GOT3 (cell line): Measurements from ENCODE around the gene DCD.
"Not testable (repeated sequence)": the region's sequence is repeated elsewhere in the genome, so short reads cannot be mapped to it uniquely, and the experiment has no call there.

Experiments
- DNase-seq: peaks from one replicate; lab custom pipeline; 2025; ENCODE audit warnings: mixed read lengths; lab: John Stamatoyannopoulos, UW

DCD gene

DNA sequence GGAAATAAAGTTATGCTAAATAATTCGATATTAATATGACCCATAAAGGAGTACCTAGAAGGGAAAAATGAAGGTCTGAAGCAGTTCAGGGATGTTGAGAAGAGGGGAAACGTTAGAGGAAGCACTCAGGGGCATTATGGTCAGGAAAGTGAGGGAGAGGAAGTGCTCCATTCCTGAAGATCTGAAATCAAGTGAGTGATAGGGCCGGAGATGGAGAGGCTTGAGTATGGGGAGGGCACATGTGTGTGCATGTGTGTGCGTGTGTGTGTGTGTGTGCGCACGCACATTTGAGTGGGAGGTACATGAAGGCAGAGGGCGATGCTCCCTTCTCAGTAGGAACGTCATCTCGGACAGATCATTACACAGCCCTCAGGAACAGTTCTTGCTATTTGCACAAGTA lies 4.9 kb upstream of the DCD start:
- no peak for DNase-seq

DNA sequence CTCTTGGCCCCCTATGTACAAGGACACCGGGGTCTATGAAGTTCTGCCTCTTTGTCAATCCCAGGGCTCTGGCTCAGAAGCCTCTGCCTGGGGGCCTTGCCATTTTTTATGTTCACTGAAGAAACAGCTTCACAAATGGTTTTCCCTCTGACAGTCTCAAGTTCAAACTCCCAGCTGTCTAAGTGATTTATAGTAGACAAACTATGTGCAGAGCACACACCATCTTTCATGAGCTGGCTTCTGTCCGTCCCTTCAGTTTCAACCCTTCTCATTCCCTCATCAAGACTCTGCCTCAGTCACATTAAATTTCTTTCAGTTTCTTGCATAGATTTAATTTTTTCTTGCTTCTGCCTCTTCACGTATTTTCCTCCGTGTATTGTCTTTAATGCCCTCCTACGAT lies 2.7 kb upstream of the DCD start:
- no peak for DNase-seq

DNA sequence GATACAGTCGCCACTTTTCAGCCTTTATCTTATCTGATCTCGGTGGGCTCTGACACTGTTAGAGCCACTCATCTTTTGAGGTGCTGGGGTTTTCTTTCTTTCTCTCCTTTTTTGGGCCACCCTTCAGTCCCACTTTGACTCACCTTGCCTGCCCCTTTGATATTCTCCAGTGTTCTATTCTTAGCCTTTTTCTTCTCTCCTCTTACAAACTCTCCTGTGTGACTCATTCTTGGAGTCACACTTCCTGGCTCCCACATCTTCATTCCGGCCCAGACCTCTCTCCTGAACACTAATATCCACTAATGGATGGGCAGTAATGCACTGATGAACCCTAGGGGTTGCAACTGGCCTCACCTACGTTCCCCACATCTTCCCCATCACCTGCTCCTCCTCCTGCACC lies 2.2 kb upstream of the DCD start:
- DNase-seq, result no peak

DNA sequence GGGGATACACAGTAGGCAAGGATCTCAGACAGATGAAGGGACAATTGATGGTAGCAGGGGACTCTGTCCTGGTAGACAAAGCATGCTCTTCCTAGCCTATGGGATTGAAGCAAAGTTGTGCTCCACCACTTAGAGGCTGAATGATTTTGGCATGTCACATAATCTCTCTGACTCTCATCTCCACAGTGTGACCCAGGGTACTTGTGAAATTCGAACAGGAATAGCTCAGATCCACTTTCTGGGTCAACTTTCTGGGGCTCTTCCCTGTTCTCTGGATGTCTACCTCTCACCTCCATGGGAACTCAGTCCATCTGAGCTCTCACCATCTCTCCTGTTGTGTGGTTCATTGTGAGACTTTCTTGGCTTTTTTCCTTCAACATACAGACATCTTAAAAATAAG lies 1.7 kb upstream of the DCD start:
- no peak for DNase-seq

DNA sequence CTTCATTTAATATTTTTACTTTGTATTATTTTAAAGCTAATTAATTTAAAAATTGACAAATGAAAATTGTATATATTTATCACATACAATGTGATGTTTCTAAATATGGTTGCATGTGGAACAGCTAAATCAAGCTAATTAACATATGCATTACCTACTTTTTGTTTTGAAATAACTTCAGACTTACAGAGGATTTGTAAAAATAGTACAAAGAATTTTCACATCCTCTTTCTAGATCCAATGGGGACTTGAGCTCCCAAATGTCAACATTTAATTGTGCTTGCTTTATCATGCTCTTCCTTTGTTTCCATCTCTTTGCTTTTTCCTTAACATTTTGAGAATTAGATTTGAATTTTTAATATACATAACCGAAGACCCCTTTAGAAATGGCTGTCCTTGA lies 6.6 kb downstream of the DCD start:
- DNase-seq, result no peak

DNA sequence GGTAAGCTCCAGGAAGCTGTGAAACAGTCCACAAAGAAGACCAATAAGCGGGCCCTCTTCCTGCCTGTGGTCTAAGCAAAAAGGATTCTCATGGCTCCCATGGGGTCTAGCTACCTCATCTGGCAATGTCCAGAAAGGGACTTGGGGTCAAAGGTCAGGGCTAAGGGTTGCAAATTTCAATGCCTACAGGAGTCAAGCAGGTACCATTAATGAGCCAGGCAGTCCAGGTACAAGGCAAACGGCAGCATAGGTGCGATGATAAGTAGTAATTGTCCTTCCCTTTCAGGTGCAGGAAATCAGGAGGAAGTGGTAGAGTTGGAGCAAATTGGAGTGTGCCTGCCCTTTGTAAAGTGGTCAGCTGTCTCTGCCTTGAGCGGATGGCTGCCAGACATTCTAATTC lies 7.1 kb downstream of the DCD start:
- no peak for DNase-seq

DNA sequence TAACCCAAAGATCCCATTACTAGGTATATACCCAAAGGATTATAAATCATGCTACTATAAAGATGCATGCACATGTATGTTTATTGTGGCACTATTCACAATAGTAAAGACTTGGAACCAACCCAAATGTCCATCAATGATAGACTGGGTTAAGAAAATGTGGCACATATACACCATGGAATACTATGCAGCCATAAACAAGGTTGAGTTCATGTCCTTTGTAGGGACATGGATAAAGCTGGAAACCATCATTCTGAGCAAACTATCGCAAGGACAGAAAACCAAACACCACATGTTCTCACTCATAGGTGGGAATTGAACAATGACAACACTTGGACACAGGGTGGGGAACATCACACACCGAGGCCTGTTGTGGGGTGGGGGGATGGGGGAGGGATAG lies 9.1 kb downstream of the DCD start:
- DNase-seq, result not testable (repeated sequence)

DNA sequence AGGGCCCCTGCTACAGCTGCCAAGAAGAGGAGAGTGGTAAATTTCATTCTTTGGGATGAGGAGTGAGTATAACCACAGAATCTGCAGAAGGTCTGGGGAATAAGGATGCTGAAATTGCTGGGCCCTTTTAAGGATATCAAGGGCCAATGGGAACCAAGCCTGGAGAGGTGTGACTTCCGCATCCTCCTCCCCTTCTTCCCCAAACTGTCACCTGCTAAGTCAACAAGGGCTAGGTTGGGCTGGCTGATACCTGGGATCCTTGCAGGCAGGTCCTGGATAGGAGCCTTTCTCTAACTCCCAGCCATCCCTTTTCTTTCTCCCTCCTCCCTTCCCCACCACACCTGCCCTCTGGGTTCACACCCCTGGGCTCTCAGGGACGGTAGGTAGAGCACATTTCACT lies 13.4 kb downstream of the DCD start, which contains the start of gene LACRT:
TSS of gene LACRT (minus strand) at position 101 of the 400 bp plus-strand sequence. CDS start at position 47, 54 bp downstream.
- no peak for DNase-seq

DNA sequence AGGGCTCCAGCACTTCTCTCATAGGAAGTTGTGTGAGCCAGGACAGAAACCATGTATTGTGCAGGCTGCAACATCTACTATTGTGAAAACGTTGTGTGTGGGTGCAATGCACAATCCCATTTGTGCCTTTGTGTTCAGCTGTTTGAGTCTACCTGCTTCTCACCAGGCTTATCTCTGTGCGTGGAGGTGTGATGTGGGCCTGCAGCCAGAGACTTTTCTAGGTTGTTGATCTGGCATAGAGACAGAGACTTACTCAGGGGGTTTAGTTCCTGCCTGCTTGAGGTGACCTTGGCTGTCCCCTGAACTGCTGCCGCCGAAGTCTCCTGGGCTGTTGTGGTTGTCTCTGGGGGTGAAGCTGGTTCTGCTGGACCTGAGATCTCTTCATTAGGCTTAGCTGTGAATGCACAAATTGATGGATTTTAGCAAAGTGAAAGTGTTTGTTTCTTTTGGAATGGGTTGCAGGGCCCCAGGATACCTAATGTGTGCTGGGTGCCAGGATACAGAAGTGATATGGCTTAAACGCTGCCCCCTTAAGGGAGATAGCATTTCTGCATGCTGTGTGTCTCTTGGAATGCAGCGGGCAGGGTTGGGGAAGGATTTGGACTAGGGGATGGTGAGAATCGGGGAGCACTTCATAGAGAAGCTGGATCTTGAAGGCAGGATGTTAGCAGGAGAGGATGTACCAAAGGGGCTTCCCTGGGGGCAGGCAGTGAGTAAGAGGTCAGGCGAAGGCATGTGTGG lies 16.0 kb downstream of the DCD start:
- no peak for DNase-seq

DNA sequence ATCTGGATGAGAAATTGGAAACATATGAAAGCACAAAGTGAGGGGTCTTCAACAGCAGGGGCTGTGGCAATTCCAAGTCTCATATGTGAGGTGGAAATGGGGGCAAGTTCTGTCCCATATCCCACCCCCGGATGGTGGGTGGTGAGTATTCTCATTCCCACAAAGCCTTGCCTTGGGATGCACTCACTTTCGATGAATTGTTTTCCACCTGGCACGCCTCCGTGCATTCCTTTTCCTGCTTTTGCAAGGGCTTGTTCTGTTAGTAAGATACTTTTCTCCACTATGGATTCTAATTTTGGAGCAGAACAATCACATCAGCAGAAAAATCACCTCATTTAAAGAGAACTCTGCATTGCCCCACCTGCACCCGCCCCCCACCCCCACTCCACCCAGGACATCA lies 16.6 kb downstream of the DCD start:
- DNase-seq, result no peak

DNA sequence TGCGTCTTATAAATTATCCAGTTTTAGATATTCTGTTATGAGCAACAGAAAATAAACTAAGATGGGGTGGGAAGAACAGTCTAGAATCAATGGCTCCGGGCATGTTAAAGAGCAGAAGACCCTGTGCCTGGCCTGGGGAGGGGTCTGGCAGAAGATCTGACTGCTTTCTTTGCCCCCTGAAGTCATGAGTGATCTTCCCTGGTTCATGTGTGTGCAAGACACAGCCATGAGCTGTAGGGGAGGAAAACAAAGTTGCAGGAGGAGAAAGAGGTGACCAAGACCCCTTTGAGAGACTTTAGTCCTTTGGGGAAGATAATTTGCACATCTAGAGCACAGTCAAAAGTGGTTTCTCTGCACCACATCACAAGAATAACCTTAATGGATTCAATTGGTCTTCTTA lies 18.2 kb downstream of the DCD start:
- no peak for DNase-seq

DNA sequence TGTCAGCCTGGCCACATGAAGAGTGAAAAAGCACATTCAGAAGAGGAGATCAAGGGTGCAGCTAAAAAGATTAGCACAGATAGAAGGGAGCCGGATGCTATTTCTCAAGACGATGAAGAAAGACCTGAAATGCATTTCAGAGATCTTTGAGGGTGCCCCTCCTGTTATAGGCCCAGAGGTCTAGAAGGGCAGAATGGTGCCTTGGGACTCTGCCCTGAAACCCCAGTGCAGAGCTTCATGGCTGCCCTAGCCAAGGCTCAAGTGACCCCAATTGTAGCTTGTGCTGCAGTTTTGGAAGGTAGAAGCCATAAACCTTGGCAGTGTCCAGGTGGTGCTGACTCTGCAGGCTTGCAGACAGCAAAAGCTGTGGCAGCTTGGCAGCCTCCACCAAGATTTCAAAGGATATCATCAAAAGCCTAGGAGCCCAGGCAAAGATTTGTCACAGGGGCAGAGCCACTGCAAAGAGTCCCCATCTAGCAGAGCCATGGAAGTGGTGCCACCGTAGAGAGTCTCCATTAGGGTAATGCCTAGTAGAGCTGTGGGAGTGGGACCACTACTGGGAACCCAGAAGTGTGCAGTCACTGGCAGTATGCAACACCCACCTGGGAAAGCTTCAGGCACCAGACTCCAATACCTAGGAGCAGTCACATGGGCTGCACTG lies 19.8 kb downstream of the DCD start:
- DNase-seq, result no peak

DNA sequence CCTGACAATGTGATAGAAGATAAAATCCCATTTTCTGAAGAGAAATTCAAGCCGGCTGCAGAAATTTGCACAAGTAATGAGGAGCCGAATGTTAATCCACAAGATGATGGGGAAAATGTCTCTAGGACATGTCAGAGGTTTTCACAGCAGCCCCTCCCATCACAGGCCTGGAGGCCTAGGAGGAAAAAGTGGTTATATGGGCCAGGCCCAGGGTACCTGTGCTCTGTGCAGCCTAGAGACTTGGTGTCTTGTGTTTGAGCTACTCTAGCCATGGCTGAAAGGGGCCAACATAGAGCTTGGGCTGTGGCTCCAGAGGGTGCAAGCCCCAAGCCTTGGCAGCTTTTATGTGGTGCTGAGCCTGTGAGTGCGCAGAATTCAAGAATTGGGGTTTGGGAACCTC lies 20.9 kb downstream of the DCD start:
- no peak for DNase-seq

DNA sequence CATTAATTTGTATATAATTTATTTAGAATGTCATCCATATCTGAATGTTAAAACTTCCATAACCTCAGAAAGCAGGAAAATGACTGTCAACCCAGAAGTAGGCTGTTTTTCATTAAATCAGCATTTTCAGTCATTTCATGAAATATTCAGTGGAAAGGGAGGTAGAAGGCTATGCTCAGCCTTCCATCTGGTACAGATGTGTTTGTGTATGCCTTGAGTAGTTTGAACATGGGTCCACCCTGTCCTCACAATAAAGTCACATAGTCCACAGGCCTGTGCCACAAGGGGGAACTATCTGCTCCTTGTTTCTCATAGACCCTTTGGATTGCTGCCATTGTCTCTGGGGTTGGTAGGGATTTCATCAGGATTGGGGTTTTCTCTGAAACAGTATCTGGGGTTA lies 22.6 kb downstream of the DCD start:
- no peak for DNase-seq

DNA sequence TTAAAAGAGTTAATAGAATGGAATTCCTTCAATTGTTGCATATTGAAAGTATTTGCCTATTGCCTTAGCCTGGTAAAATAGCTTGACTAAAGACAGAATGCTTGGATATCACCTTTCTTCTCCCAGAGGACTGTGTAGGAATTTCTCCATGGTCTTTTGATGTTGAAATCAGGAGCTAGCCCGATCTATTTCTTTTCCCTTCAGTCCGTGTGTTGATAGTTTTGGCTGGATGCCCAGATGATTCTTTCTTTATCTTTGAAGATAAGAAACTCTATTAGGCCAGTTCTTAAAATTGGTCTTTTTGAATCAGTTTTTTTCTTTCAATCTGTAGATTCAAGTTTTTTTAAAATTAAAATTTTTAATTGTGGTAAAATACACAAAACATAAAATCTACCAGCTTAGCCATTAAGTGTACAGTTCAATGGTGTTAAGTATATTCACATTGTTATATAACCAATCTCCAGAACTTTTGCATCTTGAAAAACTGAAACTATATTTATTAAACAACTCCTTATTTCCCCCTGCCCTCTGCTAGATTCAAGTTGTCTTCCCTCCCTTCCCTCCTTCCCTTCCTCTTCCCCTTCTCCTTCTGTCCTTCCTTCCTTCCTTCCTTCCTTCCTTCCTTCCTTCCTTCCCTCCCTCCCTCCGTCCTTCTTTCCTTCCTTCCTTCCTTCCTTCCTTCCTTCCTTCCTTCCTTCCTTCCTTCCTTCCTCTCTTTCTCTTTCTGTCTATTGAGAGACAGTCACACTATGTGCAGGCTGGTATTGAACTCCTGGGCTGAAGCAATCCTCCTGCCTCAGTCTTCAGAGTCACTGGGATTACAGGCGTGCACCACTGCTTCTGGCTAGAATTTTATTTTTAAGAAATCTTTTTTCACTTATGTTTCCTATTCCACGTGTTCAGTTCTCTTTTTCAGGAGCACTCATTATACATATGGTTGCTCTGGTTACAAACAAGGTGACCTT lies 23.6 kb downstream of the DCD start:
- DNase-seq, result no peak

DNA sequence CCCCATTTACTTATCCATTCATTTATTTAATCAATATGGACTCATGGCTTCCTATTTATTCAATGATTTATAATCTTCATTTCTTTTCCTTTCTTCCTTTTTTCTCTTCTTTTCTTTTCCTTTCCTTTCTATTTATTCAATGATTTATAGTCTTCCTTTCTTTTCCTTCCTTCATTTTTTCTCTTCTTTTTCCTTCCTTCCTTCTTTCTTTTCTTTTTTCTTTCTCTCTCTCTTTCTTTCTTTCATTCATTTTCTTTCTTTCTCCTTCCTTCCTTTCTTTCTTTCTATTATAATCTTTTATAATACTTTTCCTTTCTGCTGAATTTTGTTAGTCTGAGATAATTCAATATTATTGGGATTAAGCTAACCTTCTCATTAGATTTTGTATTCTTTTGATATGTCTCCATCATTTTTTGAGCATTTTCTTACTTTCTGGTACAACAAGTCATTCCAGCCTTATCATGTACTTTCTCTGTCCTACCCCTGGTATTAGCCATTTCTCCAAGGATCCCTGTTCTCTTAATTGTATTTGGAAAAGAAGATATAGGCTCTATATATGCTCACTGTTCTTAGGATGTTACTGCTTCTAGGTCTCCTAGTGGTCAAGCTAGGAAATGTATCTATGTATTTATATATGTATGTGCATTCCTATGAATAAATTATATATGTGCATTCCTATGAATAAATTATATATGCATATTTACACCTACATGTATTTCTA lies 25.5 kb downstream of the DCD start:
- no peak for DNase-seq

DNA sequence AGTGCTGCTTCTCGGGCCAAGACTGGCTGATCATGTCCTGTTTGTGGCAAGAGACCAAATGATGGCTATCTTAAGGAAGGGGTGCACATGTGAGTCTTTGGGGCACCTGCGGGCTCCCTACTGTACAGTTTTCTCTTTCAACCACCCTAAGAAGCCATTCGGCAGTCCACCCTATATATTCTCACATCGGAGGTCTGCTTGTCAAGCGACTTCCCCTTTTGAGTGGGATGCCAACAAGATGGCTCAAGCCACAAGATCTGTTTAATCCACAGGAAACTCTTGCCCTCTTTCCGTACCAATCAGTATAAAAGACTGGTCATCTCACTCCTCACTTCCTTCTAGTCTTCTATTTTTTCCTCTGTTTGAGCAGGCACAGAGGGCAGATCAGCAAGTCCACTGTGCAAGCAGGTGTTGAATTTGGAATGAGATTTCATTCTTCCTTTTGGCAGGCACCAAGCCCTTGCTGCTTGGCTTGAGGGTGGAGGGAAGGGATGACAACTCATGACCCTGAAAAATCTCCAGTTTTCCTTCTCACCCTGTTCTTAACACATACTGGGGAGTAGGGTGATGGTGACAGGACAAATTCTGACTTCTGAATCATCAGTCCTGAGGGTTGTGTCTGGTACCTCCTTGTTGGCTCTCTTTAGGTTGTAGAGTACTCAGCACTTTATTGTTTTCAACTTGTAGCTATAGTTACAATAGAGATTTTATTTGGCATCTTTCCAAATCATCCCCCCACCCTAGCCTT lies 31.1 kb downstream of the DCD start:
- DNase-seq, result no peak

DNA sequence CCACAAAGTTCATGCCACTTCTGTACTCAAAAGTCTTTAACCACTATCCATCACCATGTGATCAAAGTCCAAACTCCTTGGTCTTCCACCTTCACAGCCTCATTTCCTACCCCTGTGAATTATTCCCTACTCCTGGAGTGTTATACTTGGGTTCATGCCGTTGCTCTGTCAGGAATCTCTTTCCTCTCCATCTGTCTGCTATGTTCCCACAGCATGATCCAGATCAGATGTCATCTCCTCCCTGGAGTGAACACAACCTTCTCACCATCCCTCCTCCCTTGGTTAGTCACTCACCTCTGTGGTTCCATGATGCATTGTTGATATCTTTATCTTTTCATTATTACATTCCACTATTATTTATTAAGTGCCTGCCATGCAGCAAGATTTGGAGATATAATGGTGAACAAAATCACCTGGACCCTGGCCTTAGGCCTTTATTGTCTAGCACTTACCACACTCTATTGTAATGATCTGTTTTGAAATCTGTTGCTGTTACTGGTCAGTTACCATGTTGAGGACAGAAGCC lies 35.9 kb downstream of the DCD start:
- DNase-seq, result no peak

DNA sequence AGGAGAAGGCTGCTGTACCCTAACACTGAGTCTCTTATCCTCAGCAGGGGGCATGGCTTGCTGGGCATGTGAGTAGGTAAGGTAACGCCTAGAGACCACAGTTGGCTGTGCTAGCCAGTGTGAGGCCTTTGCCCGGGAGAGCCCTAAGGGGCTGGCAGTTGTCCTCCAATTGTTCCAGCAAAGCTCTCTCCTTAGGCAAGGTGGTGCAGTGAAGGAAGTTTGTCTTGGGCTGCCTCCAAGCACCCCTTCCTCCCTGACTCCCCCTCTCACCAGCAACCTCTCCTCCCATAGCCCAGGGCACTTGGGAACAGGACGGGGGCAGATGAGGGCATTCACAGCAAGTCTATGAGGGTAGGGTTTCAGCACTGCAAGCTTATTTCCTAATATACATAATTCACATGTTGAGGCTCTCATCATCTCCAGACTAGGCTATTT lies 36.4 kb downstream of the DCD start:
- no peak for DNase-seq

DNA sequence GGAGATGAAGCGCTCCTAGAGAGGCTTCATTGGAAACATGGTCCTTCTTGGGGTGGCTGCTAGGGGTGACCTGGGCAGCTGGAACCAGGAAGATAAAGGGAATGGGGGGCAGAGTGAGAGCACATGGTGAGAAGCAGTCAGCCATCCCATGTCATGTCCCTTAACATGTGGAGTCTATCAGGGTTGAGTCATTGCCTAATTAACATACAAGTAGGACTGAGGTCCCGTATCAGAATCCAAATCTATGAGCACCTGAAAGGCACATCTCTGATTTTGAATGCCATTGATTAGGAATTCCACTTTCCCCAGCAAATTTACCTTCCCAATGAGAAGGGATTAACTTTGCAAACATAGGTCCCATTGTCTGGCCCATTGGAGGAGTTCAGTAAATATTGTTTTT lies 39.4 kb downstream of the DCD start:
- DNase-seq, result no peak

DNA sequence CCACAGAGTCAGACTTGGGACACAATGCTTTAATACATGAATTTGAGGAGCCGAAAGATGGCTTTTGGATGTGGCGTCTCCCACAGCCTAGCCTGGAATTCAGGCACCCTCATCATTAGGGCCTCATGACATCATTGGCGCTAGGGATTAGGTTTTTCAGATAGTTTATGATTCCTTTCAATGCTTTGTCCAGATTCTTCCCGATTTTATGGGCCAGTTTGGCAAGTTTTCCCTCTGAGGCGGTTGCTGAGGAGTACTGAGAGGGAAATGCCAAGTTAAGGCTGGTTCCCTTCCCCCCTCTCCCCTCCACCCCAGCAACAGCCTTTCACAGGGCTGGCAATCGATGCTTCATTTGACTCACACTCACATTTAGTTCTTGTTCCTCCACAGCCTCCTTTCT lies 40.0 kb downstream of the DCD start:
- no peak for DNase-seq
